Neural cell (in vitro differentiated cells): Measurements from ENCODE around the gene BTBD1.

Source experiments
- CTCF ChIP-seq: fragments of 450-650 bp; IDR thresholded peaks from 2 replicates; pipeline ENCODE4 v1.5.1; 2014; ENCODE audit warnings: antibody characterized with exemption, mild to moderate bottlenecking, moderate library complexity; ENCODE audit not compliant: poor library complexity, severe bottlenecking
- EZH2 ChIP-seq: fragments of 200-600, 300-800 bp; shearing (Covaris generic), sonication (generic); IDR thresholded peaks from 2 replicates; pipeline ENCODE4 v1.6.1; 2014; ENCODE audit warnings: antibody characterized with exemption, low read length, borderline replicate concordance, mild to moderate bottlenecking; ENCODE audit not compliant: insufficient read depth, poor library complexity, severe bottlenecking
- MXI1 ChIP-seq: fragments of 450-650 bp; conservative IDR thresholded peaks from 2 replicates; pipeline ENCODE4 v1.6.1; 2014; ENCODE audit warnings: antibody characterized with exemption, mild to moderate bottlenecking; ENCODE audit not compliant: poor library complexity, severe bottlenecking

- no peak for TF ChIP-seq MXI1
- TF ChIP-seq CTCF, result no peak
- TF ChIP-seq EZH2, result no peak
Measured at GRCh38 chr15:82986442-82986780, 80.6 kb downstream of the BTBD1 start.
